Right ventricle myocardium inferior (tissue), 1 donor: ENCODE results near the gene HCFC2. TPM values are rescaled to one million over a fixed set of nuclear protein-coding genes. Genes with fewer than 3 reads are reported as not detected.
"Not testable (repeated sequence)": the region's sequence is repeated elsewhere in the genome, so short reads cannot be mapped to it uniquely, and the experiment has no call there.

ENCODE experiments used
- ATAC-seq: fragments of 200-7000 bp; cut with Tn5 transposase; one replicate; pipeline ENCODE4 v1.9.1; 2020; ENCODE audit warnings: mild to moderate bottlenecking, moderate library complexity
- DNase-seq: peaks from one replicate; pipeline ENCODE4 v3.0.0; 2021; ENCODE audit errors: missing footprints
- intact Hi-C: fragments of 100-400 bp; cut with DNase I; formaldehyde crosslinking; loops from one replicate; pipeline ENCODE4 v1.11.0; 2022
- long read RNA-seq: library from polyadenylated mRNA; unstranded; transcript quantifications from one replicate; pipeline ENCODE4 v2.0.0, GENCODE V29; 2021
- total RNA-seq: library from RNA; stranded (reverse); fragmentation: NEBNext Ultra II Directional; extraction: Animal tissue kit (Norgen Biotek cat#: 25700); gene quantifications from one replicate; pipeline ENCODE4 v1.2.1, GENCODE V29; 2021
- donor health status: DM: no; HTN: yes; CAD: no; lungs with severe emphysema.

HCFC2 gene
- total RNA-seq, result 9.5 TPM
- long read RNA-seq, full-length matches to known transcripts, result 2 of 3 reads
- long read RNA-seq, partial matches to known transcripts, result 0 of 3 reads
- long read RNA-seq, other reads (novel, unspliced or antisense), result 1 of 3 reads

DNA sequence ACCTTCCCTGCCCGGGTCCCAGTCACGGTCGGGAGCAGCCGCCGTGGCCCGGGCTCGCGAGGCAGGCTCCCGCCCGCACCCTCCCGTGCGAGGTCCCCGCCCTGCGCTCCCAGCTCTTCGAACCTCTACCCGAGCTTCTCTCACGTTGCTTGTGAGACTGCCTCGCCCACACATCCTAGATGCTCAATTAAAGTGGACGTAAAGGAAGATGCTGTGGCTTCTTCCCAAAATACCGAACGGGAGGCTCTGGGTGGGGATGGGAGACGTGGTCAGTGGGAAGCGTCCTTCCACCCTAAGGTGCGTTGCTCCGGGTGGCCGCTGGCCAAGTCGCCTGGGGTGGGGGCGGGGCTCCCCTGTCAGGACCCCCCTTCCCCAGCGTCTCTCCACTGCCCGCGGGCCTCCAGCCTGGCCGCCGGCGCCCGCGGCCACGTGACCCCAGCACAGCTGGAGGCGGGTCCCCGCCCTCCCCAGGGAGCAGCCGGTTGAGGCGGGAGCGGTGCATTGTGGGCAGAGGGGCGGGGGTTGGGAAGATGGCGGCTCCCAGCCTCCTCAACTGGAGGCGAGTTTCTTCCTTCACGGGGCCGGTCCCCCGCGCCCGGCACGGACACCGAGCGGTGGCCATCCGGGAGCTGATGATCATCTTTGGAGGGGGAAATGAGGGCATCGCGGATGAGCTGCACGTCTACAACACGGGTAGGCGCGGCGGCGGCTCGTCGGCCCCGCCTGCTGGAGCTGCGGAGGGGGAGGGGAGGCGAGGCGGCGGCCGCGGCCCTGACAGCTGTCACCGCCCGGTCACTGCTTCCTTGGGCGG, at the start of gene HCFC2:
Gene HCFC2, plus strand, starts transcription at position 501 of the 811 bp plus-strand sequence. Its CDS starts 30 bp downstream, at position 531.
- peak; percentile 99 for ATAC-seq

DNA sequence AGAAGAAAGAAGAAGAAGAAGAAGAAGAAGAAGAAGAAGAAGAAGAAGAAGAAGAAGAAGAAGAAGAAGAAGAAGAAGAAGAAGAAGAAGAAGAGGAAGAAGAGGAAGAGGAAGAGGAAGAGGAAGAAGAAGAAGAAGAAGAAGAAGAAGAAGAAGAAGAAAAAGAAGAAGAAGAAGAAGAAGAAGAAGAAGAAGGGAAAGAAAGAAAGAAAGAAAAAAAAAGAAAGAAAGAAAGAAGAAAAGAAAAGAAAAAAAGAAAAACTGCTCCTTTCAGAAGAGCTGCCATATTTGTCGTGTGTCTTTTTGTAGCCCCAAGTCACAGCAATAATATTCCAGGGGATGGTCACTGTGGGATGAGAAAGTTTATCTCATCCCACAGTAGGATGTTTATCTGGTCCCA, 42.5 kb upstream of the HCFC2 start:
- intact Hi-C loops, ATAC-seq, DNase-seq: not testable (repeated sequence)

More for the DNA sequence above, at the start of gene HCFC2:
- peak; percentile 96 for DNase-seq
- intact Hi-C loops, result loop anchor here (2.0 kb wide), 1 partner anchor 99 kb away; the partner anchor contains the start of gene TDG

- ATAC-seq, result no peak
- intact Hi-C loops, result no loop called here
- no peak for DNase-seq
Measured at GRCh38 chr12:104022786-104023185, 41.5 kb upstream of the HCFC2 start.

DNA sequence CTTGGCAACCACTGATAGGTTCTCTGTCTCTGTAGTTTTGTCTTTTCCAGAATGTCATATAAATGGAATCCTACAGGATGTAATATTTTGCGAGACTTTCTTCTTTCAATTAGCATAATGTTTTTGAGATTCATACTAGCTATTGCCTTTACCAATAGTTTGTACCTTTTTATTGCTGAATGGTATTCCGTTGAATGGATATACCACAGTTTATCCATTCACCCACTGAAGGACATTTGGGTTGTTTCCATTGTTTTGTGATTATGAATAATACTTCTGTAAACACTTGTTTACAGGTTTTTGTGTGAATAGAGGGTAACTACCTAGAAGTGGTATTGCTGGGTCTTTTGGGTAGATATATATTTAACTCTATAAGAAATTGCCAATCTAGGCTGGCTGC, 40.6 kb upstream of the HCFC2 start:
- ATAC-seq (no peak), DNase-seq (no peak)
- intact Hi-C loops, result no loop called here

GRCh38 chr12:104024348-104024747, 40.0 kb upstream of the HCFC2 start:
- DNase-seq (no peak), ATAC-seq (no peak)
- intact Hi-C loops, result no loop called here

DNA sequence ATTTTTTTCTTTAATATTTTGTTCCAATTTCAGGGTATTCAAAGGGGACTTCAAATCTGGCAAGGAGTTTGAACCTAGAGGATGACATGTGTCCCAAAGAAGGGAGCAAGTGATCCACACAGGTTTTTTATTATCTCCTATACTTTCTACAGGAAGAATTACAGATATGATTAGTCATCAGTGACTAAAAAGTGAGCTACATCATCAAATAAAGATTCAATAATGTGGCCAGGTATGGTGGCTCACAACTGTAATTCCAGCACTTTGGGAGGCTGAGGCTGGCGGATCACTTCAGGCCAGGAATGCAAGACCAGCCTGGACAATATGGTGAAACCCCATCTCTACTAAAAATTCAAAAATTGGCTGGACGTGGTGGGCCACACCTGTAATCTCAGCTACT, 38.6 kb upstream of the HCFC2 start:
- intact Hi-C loops, result no loop called here
- DNase-seq (no peak), ATAC-seq (no peak)

- ATAC-seq (peak; percentile 34), DNase-seq (no peak)
- intact Hi-C loops, result no loop called here
Measured at GRCh38 chr12:104026841-104027599, 37.3 kb upstream of the HCFC2 start.

DNA sequence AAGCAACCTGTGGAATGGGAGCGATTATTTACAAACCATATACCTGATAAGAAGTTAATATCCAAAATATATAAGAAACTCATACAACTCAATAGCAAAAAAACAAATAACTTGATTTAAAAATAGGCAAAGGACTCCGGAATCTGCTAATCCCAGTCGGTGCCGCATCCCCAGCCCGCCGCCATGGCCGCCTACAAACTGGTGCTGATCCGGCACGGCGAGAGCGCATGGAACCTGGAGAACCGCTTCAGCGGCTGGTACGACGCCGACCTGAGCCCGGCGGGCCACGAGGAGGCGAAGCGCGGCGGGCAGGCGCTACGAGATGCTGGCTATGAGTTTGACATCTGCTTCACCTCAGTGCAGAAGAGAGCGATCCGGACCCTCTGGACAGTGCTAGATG, 33.7 kb upstream of the HCFC2 start:
- ATAC-seq, DNase-seq, intact Hi-C loops: not testable (repeated sequence)

GRCh38 chr12:104036143-104036542, 28.2 kb upstream of the HCFC2 start:
- DNase-seq, intact Hi-C loops, ATAC-seq: not testable (repeated sequence)

- intact Hi-C loops, ATAC-seq, DNase-seq: not testable (repeated sequence)
Measured at GRCh38 chr12:104039769-104040168, 24.6 kb upstream of the HCFC2 start.

DNA sequence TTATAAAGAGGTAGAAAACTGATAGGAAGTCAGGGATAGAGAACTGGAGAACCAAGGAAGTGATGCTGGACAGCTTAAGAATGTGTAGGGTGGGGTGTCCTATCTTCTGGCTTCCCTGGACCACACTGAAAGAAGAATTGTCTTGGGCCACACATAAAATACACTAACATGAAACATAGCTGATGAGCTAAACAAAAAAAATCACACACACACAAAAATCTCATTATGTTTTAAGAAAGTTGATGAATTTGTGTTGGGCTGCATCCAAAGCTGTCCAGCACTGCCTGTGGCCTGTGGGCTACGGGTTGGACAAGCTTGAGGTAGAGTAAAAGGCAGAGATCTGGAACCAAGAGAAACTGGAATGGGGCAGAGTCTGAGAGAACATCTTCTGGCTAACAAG, 21.8 kb upstream of the HCFC2 start:
- ATAC-seq (no peak), DNase-seq (no peak)
- intact Hi-C loops, result no loop called here

GRCh38 chr12:104044158-104044557, 20.2 kb upstream of the HCFC2 start:
- intact Hi-C loops, result no loop called here
- ATAC-seq (no peak), DNase-seq (no peak)

- ATAC-seq (peak; percentile 44), DNase-seq (no peak)
- intact Hi-C loops, result loop anchor here (5.0 kb wide), 1 partner anchor 34 kb away; no protein-coding TSS in a partner anchor
Measured at GRCh38 chr12:104046306-104046705, 18.0 kb upstream of the HCFC2 start.

DNA sequence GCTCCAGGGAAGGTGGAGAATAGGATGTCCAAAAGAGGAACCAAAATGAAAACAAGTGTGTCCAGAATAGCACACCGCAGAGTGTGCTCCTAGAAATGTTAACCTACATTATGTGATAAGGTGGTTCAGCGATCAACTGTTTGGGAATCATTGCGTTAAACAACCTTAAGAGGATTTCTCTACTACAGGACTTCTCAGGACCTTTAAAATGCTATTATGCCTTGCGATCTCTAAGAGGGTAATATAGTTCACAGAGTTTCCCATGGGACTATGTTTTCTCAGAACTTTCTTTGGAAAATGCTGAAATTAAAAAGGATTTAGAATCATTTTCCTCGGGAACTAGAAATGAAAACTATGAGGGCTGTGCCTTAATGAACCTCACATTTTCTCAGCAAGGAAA, 16.2 kb upstream of the HCFC2 start:
- intact Hi-C loops, result loop anchor here (5.0 kb wide), 1 partner anchor 36 kb away; no protein-coding TSS in a partner anchor
- no peak for DNase-seq
- no peak for ATAC-seq

DNA sequence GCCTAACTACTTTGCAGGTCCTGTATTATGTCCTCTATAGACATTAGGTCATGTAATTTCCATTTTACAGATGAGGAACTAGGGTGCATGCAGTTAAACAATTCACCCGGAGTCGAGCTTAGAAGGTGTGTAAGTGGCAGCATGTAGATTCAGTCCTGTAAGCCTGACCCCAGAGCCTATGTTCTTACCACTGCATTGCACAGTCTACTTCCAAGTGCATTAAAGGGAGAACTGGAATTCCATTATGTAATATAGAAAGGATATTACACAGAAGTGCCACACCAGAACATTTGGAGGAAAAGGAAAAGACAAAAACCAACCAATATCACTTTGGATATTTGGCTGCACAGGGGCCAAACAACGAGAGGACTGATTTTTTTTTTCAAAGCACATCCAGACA, 15.5 kb upstream of the HCFC2 start:
- intact Hi-C loops, result loop anchor here (5.0 kb wide), 1 partner anchor 37 kb away; no protein-coding TSS in a partner anchor

GRCh38 chr12:104049278-104049902, 14.9 kb upstream of the HCFC2 start:
- DNase-seq (no peak), ATAC-seq (peak; percentile 2)
- intact Hi-C loops, result loop anchor here (5.0 kb wide), 1 partner anchor 37 kb away; no protein-coding TSS in a partner anchor

More for the DNA sequence above, 15.5 kb upstream of the HCFC2 start:
- DNase-seq, result no peak
- ATAC-seq, result no peak

DNA sequence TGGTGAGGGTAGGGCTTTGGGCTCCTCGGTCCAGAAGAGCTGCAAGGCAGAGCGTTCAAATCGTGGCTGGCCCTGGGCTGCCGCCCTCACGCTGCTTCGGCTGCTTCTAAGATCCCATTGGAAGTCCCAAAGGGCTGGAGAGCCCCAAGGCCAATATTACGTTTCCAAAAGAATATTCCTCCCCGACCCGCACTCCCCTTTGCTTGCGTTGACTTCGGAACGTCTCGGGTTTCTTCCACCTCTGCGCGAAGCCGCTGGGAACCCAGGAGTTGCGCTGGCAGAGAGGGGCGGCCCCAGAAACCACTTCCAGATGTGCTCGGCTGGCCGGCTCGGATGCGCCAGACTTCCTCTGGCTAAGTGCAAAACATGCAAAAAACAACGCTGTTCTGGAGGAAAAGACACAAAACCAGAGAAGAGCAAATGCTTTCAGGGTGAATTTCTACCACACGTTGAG, 14.4 kb upstream of the HCFC2 start, which contains the start of gene GLT8D2:
Gene GLT8D2, minus strand, starts transcription at position 285 of the 454 bp plus-strand sequence. CDS start 30,539 bp downstream, outside the sequence.
- intact Hi-C loops, result loop anchor here (5.0 kb wide), 1 partner anchor 38 kb away; no protein-coding TSS in a partner anchor
- DNase-seq (peak; percentile 69), ATAC-seq (peak; percentile 86)

- ATAC-seq (no peak), DNase-seq (no peak)
- intact Hi-C loops, result no loop called here
Measured at GRCh38 chr12:104050436-104050835, 13.9 kb upstream of the HCFC2 start.
